Measurements from ENCODE around the gene TBX19.

DNA sequence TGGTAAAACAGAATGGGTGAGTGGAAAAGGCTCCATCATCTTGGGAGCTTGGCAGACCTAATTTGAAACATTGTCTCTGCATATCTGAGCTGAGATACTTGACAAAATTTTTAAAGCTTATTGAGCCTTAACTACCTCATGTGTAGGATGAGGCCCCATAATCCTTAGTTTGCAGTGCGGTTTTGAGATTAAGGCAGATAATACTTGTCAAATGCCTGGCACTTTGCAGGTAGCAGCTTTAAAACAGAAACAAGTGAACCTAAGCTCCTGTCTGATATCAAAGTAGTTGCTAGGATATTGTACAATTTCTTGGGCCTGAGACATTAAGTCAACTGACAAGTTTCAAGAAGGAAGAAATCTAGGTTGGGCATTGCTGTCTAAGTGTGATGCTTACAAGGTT, 65.3 kb downstream of the TBX19 start:
- TF ChIP-seq, protein P1, sequence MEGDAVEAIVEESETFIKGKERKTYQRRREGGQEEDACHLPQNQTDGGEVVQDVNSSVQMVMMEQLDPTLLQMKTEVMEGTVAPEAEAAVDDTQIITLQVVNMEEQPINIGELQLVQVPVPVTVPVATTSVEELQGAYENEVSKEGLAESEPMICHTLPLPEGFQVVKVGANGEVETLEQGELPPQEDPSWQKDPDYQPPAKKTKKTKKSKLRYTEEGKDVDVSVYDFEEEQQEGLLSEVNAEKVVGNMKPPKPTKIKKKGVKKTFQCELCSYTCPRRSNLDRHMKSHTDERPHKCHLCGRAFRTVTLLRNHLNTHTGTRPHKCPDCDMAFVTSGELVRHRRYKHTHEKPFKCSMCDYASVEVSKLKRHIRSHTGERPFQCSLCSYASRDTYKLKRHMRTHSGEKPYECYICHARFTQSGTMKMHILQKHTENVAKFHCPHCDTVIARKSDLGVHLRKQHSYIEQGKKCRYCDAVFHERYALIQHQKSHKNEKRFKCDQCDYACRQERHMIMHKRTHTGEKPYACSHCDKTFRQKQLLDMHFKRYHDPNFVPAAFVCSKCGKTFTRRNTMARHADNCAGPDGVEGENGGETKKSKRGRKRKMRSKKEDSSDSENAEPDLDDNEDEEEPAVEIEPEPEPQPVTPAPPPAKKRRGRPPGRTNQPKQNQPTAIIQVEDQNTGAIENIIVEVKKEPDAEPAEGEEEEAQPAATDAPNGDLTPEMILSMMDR (optimal IDR thresholded peaks at IDR 0.05 in 1 of 3, IDR thresholded peaks at IDR 0.05 in 1 of 3, conservative IDR thresholded peaks at IDR 0.05 in 1 of 3; ENCODE audit: extremely low read depth in 1 of 3, insufficient read depth in 2 of 3, low read length in 3 of 3), result no peak
- TF ChIP-seq EZH2 (IDR thresholded peaks at IDR 0.05; ENCODE audit: low read length), result no peak

All from keratinocyte (primary cell).